Renal cortex interstitium (tissue), 15 donors: Measurements from ENCODE around the gene ODF4. TPM values are rescaled to one million over a fixed set of nuclear protein-coding genes. Genes with fewer than 3 reads are reported as not detected.
A peak's percentile ranks its signal among the peaks of the same experiment; 100 is the strongest.

Source experiments
- DNase-seq, 11 donors: peaks; one replicate each; pipeline ENCODE4 v3.0.0-alpha.2; 2013; ENCODE audit warnings: low read depth in 9 of 11, low spot score in 4 of 11; ENCODE audit errors: extremely low read depth in 1 of 11
- long read RNA-seq, 16 experiments: transcript quantifications; one replicate each; lab custom pipeline, GENCODE V29; 2026
- polyA plus RNA-seq, 3 donors: library from polyadenylated mRNA; unstranded; fragments of 120-200 nt; gene quantifications; one replicate each; pipeline ENCODE4 v1.2.1, GENCODE V29; 2013; ENCODE audit not compliant: insufficient read length in 3 of 3

Gene ODF4
- polyA plus RNA-seq: not detected
- long read RNA-seq, donor 1: 0 reads
- long read RNA-seq, donor 2: 0 reads
- long read RNA-seq, donor 3: 0 reads
- long read RNA-seq, donor 4: 0 reads
- long read RNA-seq, donor 5: 0 reads
- long read RNA-seq, donor 6: 0 reads
- long read RNA-seq, donor 7: 0 reads
- long read RNA-seq, donor 8: 0 reads
- long read RNA-seq, donor 9: 0 reads
- long read RNA-seq, donor 10: 0 reads
- long read RNA-seq, donor 11: 0 reads
- long read RNA-seq, donor 12: 0 reads
- long read RNA-seq, donor 13: 0 reads
- long read RNA-seq, donor 14: 0 reads
- long read RNA-seq, donor 15: 0 reads
- long read RNA-seq, donor 16: 0 reads

GRCh38 chr17:8339540-8339939, at the start of gene ODF4:
Gene ODF4, plus strand, starts transcription at chr17:8339840. Its CDS starts 212 bp downstream, at chr17:8340052.
- no peak for DNase-seq

DNA sequence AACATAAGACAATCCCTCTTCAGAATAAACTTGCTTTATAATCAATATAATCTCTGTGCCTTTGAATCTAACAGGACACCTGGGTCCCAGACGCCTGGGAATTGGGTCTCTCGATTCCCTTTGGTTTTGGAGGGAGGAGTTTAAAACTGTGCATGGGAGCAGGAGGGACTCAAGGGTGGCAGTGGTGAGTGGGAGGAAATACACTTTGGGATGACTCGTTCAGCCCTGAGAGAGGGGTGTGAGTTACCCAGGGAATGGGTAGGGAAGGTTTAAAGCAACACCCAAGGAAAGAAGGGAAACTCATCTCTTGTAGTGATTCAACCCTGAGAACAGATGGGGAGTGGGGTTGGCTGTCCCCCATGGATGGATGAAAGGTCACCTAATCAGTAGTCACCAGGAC, 49.6 kb upstream of the ODF4 start:
- no peak for DNase-seq

DNA sequence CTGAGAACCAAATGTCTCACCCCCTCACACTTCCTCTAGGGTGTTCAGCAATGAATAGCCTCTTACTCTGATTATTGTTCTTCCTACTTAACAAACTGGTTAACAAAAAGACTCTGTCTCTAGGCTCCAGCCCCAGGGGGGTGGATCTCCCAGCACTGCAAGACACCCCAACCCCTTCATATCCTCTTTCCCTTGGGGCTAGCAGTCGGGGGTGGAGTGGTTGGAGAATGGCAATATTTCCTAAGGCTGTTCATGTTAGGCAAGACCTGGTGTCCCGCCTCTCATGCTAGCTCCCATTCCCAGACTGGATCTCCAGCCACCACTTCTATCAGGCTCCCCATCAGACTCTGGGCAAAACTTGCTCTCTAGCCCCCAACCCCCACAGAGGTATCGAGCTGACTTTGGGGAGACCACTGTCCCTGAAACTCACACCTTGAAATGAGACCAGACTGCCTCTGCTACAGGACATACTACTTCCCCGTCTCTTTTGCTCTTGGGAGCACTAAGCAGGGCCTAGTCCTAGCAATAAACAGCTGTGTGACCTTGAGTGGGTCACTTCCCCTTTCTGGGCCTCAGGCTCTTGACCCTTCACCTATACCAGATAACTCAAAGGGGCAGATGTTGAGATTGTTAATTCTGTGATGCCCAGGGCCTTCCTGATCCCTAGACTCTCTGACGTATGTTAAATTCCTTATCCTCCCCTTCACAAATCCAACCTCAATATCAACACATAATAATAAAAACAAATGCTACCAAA, 46.8 kb upstream of the ODF4 start:
- DNase-seq: no peak

- no peak for DNase-seq
These were observed 45.3 kb upstream of the ODF4 start for GRCh38 chr17:8294361-8294760.

DNA sequence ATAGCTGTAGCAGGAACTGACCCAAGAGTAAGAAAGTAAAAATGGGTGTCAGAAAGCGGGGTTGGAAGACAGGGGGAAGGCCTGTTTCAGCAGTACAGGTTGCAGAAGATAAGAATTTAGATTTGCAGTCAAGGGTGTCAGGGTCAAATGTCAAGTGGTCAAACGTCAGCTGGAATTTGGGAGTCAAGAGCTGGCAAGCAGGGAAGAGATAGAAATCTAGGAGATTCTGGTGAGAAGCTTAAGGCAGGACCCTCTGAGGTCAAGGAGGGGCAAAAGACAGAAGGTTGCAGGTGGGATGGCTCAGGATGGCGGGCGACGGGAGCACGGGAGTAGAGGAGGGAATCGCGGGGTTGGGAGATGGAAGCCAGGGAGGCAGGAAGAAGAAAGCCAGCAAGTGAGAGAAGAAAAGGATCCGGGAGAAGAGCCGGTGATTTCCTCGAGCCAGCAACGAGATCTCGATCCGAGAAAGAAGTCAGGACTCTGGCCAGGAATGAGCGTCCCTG, 44.8 kb upstream of the ODF4 start:
- DNase-seq: no peak

DNA sequence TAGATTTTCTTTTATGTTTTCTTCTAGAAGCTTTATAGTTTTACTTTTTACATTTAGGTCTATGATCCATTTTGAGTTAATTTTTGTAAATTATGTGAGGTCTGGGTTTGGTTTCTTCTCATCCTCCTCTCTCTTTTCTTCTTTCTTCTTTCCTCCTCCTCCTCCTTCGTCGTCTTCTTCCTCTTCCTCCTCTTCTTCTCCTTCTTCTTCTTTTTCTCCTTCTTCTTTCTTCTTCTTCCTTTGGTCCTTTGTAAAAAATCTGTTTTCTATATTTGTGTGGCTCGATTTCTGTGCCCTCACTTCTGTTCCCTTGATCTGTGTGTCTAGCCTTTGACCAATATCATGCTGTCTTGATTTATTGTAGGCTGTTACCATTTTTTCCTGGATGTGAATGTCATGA, 39.4 kb upstream of the ODF4 start:
- no peak for DNase-seq

GRCh38 chr17:8300627-8301242, 38.9 kb upstream of the ODF4 start:
- DNase-seq: peak in 8 of 11 donors; percentile 32 to 68 (median 60)

GRCh38 chr17:8310601-8311123, 29.0 kb upstream of the ODF4 start:
- no peak for DNase-seq

- DNase-seq: no peak
These were observed 28.4 kb upstream of the ODF4 start for GRCh38 chr17:8311131-8311790.

GRCh38 chr17:8312251-8312650, 27.4 kb upstream of the ODF4 start:
- no peak for DNase-seq

GRCh38 chr17:8312726-8313600, 26.7 kb upstream of the ODF4 start:
- no peak for DNase-seq

DNA sequence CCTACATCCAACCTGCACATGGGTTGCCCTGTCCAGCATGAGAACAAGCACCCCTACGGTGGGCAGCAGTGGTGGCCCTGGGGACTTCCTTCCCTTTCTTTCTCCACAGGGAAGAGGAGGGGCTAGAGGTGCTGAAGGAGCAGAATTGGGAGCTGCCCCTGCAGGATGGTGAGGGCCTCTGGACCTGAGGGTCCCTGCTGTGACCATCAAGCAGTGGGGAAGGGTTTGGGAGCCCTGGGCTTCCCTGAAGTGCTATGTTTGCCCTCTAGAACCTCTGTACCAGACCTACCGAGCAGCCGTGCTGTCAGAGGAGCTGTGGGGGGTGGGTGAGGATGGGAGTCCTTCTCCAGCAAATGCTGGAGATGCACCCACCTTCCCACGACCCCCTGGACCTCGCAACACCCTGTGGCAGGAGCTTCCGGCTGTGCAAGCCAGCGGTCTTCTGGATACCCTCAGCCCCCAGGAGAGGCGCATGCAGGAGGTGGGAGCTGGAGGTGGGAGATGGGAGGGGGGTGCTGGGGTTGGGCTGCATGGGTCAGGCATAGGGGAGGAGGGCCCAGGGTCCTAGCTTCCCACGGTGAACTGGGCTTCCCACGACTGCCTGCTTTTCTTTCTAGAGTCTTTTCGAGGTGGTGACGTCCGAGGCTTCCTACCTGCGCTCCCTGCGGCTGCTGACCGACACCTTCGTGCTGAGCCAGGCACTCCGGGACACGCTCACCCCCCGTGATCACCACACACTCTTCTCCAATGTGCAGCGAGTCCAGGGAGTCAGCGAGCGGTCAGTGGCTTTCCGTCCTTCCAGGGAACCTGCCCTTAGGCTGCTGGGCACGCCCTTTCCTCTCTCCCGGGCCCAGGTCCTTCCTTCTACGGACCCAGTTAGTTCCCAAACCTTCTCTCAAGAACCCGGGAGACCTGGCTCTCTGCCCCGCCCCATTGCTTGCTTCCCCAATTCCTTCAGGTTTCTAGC, 24.6 kb upstream of the ODF4 start:
- DNase-seq: no peak

DNA sequence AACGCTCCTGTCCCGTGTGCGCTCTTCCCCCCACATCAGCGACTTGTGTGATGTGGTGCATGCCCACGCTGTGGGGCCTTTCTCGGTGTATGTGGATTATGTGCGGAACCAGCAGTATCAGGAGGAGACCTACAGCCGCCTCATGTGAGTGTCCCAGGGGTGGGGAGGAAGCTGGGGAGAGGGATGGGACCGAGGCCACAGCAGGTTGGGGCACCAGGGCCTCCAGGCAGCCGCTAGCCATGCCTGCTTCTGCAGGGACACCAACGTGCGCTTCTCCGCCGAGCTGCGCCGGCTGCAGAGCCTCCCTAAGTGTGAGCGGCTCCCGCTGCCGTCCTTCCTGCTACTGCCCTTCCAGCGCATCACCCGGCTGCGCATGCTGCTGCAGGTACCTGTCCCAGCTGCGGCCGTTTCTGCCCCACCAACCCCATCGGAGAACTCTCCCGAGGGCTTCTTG, 23.8 kb upstream of the ODF4 start:
- no peak for DNase-seq

GRCh38 chr17:8318010-8318935, 21.4 kb upstream of the ODF4 start:
- no peak for DNase-seq

GRCh38 chr17:8320262-8320661, 19.4 kb upstream of the ODF4 start:
- no peak for DNase-seq

GRCh38 chr17:8320990-8321389, 18.6 kb upstream of the ODF4 start:
- no peak for DNase-seq
